BE2C (cell line): ENCODE data around the gene KRT39. TPM values are rescaled to one million over a fixed set of nuclear protein-coding genes. Genes with fewer than 3 reads are reported as not detected.

Experiments
- DNase-seq: peaks from one replicate; pipeline ENCODE4 v3.0.0-alpha.2; 2020
- H3K27me3 ChIP-seq: fragments of 250-450 bp; sonication (Bioruptor Pico); 2 replicates; pipeline ENCODE4 v1.5.1; 2020; ENCODE audit warnings: mild to moderate bottlenecking
- H3K36me3 ChIP-seq: fragments of 250-450 bp; sonication (Bioruptor Pico); 2 replicates; pipeline ENCODE4 v1.5.1; 2020; ENCODE audit warnings: mild to moderate bottlenecking
- H3K4me1 ChIP-seq: fragments of 250-450 bp; sonication (Bioruptor Pico); 2 replicates; pipeline ENCODE4 v1.5.1; 2020
- H3K4me3 ChIP-seq: 2 replicates; pipeline ENCODE4 v1.5.1; 2011; ENCODE audit warnings: low read depth, low read length
- H3K9me3 ChIP-seq: fragments of 250-450 bp; sonication (Bioruptor Pico); 2 replicates; pipeline ENCODE4 v1.5.1; 2020
- CTCF ChIP-seq: IDR thresholded peaks from 2 replicates; pipeline ENCODE4 v1.5.1; 2012; ENCODE audit warnings: mild to moderate bottlenecking, low read depth, low read length
- polyA plus RNA-seq: library from polyadenylated mRNA; unstranded; fragments of >200 nt; gene quantifications from one replicate; pipeline ENCODE4 v1.2.1, GENCODE V29; 2012; ENCODE audit warnings: low read depth, missing spikeins; ENCODE audit not compliant: insufficient read length, insufficient read depth

The KRT39 gene
- polyA plus RNA-seq, result not detected

GRCh38 chr17:40966848-40967247 is at the start of gene KRT39:
Gene KRT39, minus strand, starts transcription at chr17:40966948. Its CDS starts 92 bp downstream, at chr17:40966856.
- Histone ChIP-seq H3K4me1 (no peaks in the 10 kb centered on the region), H3K4me3 (no peak within 1 kb of the TSS), H3K36me3 (no peaks in the 10 kb centered on the region), H3K9me3 (no peaks in the 10 kb centered on the region; the same call in 1 of the 2 replicates), H3K27me3 (peaks cover 15% of the 10 kb centered on the region)
- DNase-seq, result no peak
- TF ChIP-seq CTCF, result no peak

GRCh38 chr17:41015454-41015853 is 48.7 kb upstream of the KRT39 start:
- H3K36me3 ChIP-seq, result no peaks in the 10 kb centered on the region
- TF ChIP-seq CTCF, result no peak

GRCh38 chr17:41013606-41014005 is 46.9 kb upstream of the KRT39 start:
- TF ChIP-seq CTCF, result no peak
- no peak for DNase-seq
- H3K27me3 ChIP-seq, result peaks cover 23% of the 10 kb centered on the region
- no peaks in the 10 kb centered on the region for H3K4me1 ChIP-seq
- no peaks in the 10 kb centered on the region for H3K36me3 ChIP-seq
- H3K9me3 ChIP-seq, result no peaks in the 10 kb centered on the region
- H3K4me3 ChIP-seq, result no peak overlapping the region

More at GRCh38 chr17:41015454-41015853, 48.7 kb upstream of the KRT39 start:
- Histone ChIP-seq H3K27me3 (peaks cover 16% of the 10 kb centered on the region), H3K4me1 (no peaks in the 10 kb centered on the region), H3K4me3 (no peak overlapping the region), H3K9me3 (no peaks in the 10 kb centered on the region)
- DNase-seq, result no peak

- TF ChIP-seq CTCF, result no peak
- Histone ChIP-seq H3K27me3 (peaks cover 24% of the 10 kb centered on the region), H3K9me3 (no peaks in the 10 kb centered on the region), H3K36me3 (no peaks in the 10 kb centered on the region), H3K4me3 (no peak overlapping the region), H3K4me1 (no peaks in the 10 kb centered on the region)
- DNase-seq, result no peak
Observed at GRCh38 chr17:41013181-41013580, 46.4 kb upstream of the KRT39 start.

- TF ChIP-seq CTCF, result no peak
- H3K27me3 ChIP-seq, result peaks cover 24% of the 10 kb centered on the region
- H3K36me3 ChIP-seq, result no peaks in the 10 kb centered on the region
- no peak for DNase-seq
- no peak overlapping the region for H3K4me3 ChIP-seq
- H3K4me1 ChIP-seq, result no peaks in the 10 kb centered on the region
- H3K9me3 ChIP-seq, result no peaks in the 10 kb centered on the region
Observed at GRCh38 chr17:41012326-41013120, 45.8 kb upstream of the KRT39 start.

- Histone ChIP-seq H3K27me3 (peaks cover 11% of the 10 kb centered on the region), H3K4me1 (no peaks in the 10 kb centered on the region), H3K36me3 (no peaks in the 10 kb centered on the region), H3K4me3 (no peak overlapping the region), H3K9me3 (no peaks in the 10 kb centered on the region)
- no peak for TF ChIP-seq CTCF
- DNase-seq, result no peak
Observed at GRCh38 chr17:41010441-41010840, 43.7 kb upstream of the KRT39 start.
